Amniotic stem cell (primary cell): Measurements from ENCODE around the gene ALDH4A1.
A peak's percentile ranks its signal among the peaks of the same experiment; 100 is the strongest.

Source experiments
- DNase-seq: peaks from one replicate; lab custom pipeline; 2025; lab: John Stamatoyannopoulos, UW

ALDH4A1 gene

DNA sequence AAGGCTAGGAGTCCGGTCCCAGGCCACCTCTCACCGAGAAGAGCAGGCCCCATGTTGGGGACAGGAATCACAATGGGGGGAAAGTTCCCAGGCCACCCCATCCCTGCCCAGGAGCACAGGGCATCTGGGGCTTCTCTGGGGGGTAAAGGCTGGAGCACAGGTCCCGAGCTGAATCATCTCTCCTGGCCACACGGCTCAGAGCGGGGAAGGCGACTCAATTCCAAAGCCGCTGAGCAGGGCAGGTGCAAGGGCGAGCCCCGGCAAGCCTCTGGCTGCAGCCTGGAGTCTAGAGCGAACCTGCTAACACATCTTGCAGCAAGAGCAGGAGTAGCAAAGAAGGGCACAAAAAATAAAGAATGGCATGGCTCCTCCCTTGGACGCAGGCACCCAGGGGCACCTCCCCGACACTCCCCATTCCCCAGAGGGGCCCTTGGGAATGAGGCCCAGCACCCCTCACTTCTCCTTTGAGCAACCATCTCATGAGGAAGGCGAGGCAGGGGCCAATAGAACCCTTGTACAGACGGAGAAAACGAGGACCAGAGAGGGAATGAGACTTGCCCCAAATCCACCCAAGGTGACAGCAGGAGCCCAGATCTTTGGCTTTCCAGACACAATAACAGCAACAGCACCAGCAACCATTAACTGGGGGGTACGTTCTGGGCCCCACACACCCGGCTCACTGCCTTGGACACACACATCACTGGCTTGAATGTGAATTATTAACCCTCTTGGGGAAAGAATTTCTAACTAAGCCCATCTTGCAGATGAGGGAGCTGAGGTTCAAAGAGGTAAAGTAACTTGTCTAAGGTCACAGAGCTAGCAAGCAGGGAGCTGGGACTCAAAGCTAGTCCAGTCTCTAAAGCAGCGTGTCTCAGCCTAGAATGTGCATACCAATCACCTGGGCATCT is 20.7 kb upstream of the ALDH4A1 start:
- DNase-seq = no peak

DNA sequence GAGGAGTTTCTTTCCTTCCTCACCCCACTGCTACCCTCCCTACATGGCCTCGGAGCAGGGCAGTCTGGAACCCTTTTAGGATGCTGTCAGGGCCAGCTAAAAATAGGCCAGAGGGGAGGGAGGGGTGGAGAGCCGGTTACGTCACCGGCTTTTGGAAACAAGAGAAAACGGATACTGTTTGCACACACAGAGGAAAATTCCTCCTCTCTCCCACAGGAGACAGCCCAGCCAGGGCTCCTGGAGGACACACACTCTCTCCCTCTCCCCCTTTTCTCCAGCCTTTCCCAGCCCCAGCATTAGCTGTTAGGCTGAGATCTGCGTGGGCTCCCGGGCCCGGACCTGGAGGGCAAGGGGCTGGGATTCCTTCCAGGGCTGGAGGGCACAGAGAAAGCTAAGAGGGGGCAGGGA is 20.0 kb upstream of the ALDH4A1 start:
- peak; percentile 62 for DNase-seq

DNA sequence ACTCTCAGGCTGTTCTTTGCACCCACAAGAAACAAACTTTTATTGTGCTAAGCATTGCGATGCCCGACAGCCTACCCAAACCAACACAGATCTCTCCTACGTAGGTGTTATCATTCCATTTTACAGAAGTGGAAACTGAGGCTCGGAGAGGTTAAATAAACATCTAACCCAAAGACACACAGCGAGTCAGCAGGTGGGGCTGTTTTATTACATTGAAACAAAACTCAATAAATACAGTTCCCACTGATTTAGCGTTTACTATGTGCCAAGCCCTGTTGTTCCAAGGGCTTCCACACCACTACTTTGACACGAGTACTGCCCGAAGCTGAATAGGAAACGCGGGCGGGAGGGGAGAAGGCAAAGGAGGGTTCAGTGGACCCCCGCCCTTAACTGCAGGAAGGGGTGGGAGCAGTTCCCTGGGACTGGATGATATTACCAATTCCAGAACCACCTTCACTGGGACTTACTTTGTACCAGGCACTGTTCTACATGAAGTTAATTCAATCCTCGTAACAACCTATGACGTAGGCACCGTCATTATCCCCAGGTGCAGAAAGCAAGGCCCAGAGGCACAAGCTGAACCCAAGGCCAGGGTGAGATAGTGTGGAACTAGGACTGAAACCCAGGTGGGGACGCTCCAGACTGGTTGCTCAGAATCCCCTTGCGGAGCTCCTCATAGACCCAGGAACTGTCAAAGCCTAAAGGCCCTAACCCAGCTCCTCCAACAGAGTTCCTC is 19.3 kb upstream of the ALDH4A1 start:
- no peak for DNase-seq

GRCh38 chr1:18920931-18921330 is 18.6 kb upstream of the ALDH4A1 start:
- DNase-seq = no peak

- no peak for DNase-seq
These were observed 17.6 kb upstream of the ALDH4A1 start for GRCh38 chr1:18919956-18920355.

- DNase-seq = no peak
These were observed 17.0 kb upstream of the ALDH4A1 start for GRCh38 chr1:18919197-18919905.

GRCh38 chr1:18918417-18918816 is 16.1 kb upstream of the ALDH4A1 start:
- no peak for DNase-seq

DNA sequence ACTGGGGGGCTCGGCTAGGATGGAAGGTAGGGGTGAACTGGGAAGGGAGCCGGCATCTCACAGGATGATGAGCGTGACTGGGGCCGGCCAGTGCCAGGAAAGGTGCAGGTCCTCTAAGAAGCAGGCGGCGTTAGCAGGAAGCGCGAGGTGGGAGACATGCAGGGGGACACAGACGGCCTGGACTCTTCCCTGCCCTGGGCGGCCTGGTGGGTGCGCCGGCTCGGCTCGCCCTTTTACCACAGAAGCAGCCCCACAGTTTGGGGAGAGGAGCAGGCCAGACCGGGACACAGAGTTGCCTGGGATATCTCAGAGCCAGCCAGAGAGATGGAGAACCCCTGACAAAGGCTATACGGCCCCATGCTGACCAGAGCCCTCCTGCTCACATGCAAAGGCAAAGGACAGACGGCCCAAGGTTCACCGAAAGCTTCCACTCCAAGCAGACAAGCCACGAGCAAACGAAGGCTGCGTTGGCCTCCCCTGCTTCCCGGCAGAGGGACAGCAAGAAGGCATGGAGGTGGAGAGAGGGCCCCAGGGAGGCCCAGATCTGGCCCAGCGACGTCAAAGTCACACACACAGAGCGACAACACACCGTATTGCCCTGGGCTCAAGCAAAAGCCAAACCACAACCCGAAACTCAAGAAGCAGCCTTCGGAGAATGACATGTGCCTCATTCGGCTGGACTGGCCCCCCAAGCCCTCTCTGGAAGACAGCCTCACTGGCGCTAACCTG is 14.9 kb upstream of the ALDH4A1 start:
- no peak for DNase-seq

GRCh38 chr1:18915341-18915740 is 13.0 kb upstream of the ALDH4A1 start:
- no peak for DNase-seq

GRCh38 chr1:18913065-18913835 is 10.9 kb upstream of the ALDH4A1 start:
- peak; percentile 70 for DNase-seq

- no peak for DNase-seq
These were observed 10.2 kb upstream of the ALDH4A1 start for GRCh38 chr1:18912550-18912949.

GRCh38 chr1:18908911-18909771 is 6.8 kb upstream of the ALDH4A1 start:
- DNase-seq = no peak

DNA sequence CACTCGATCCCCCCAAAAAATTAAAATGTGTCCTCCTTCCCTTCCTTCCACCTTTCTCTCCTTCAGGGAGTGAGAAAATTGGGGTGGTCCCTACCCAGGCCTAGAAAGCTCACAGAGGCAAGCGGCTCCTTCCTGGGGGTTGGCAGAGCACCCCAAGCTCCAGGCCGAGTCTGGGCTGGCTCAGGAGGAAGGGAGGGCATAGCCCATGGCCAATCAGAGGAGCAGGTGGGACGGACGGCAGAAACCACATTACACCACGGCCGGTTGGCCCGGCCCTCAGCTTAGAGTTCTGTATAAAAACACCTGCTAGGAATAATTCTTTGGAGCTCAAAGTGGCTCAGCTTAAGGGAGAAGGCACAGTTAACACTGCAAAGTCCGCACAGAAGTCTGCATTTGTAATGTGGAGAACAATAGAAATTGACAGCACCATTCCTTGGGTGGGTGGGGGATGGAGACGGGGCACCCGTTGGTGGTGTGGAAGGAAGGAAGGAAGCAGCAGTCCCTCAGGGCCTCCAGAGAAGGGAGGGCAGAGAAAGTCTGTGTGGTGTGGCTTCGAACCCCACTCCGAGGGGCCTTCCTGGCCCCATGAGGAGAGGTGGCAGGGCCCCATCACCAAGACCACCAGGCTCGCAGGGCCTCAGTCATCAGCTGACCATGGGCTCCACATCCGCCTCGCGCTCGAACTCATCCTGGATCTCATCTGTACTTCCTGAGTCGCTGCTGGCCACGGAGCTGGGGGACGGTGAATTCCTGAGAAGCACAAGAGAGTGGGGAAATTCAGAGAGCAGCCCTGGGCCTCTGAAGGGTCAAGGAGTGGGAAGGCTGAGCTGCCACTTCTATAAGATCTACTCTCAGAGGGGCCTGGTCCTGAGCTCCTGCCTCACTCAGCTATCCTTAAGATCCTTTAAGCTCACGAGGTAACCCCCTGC is 5.8 kb upstream of the ALDH4A1 start:
- no peak for DNase-seq

DNA sequence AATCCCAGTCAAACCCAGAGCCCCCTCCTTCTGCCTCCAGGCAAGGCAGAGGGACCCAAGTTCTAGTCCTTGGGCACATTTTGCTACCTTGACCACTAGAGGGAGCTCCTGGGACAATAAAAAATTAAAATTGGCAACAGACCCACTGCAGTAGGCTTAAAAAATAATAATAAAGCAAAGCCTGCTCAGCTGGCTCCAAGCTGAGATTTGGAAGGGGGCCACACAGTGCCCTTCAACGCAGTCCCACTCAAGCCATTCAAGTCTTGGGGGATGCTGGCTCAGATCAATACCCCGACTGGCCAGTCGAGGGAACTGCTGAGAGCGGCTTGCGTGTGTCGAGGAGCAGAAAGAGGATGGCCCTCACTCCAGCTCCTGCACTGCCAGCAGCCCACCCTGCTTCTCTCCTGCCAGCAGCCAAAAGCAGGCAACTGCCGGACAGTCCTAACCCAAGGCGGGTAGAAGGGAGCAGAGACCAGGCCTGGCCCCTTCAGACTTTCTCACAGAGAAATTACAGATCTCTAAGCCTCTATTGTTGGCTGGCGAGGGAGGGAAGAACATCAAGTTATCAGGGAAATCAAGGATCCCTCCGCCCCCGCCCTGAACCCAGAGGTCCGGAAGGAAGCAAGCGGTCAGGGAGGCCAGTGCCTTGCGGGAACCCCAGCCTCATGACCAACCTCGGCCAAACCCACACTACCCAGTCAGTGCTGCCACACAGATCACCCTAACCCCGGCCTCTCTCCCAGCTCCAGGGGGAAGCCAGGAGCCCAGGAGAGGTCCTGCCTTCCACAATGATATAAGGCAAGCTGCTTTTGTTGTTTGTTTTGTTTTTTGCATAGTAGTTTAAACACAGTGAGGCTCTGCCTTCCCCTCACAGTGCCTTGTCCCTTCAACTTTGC is 4.9 kb upstream of the ALDH4A1 start:
- peak; percentile 24 for DNase-seq

- DNase-seq = no peak
These were observed 969 bp upstream of the ALDH4A1 start for GRCh38 chr1:18903291-18903756.

- DNase-seq = peak; percentile 16
These were observed 318 bp downstream of the ALDH4A1 start for GRCh38 chr1:18901952-18902522.

- no peak for DNase-seq
These were observed 1.0 kb downstream of the ALDH4A1 start for GRCh38 chr1:18901147-18901951.
